Amniotic stem cell (primary cell): ENCODE measurements around the gene DOCK4.

ENCODE experiments used
- DNase-seq: peaks from one replicate; lab custom pipeline; 2025; lab: John Stamatoyannopoulos, UW

DOCK4 gene

DNA sequence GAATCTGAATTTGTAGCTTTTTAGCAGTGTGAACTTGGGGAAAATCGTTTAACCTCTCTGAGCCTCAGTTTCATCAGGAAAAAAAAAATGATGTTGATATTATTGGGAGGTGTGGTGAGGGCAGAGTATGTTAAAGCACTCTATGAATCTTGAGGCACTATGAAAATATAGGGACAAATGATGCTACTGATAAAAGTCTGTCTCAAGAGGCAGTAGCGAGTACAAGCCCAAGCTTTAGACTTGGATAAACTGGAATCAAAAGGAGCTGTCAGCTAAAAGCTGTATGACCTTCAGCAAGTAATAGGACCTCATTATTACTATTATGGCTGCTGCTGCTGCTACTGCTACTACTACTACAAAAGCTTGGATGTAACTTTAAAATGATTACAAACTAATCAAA lies 8.7 kb upstream of the DOCK4 start:
- DNase-seq = no peak

DNA sequence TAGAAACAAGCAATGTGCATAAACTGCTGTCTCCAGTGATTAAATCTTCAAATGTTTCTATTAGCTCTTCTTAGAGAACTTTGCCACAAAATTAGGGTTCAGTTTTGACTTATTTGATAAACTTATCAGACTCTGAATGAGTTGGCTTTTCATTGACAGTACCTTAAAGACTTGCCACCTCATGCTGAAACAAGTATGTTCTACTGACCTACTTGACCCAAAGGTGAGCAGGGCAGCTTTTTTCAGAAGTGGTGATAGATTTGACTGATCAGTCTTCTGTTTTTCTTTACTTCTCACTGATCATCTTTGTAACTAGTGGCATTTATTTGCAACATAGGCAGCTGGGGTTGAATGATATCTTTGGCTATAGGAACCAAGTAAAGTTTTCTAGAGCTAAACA lies 8.1 kb upstream of the DOCK4 start:
- DNase-seq = no peak

DNA sequence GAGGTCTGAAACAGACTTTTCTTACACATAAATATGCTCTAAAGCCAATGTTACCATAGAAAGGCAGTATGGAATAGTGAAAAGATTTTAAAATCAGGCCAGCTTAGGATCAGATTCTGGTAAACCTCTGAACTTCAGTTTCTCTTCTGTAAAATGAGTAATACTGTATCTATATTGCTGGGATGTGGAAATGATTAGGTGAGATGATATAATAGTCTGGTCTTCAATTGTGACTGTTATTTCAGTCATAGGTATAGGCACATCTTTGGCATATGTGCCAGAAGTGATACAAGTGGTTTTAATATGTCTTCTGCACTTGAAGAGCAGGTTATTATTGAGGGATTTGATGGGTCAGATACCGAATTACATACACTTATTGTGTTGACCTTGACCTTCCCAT lies 7.5 kb upstream of the DOCK4 start:
- no peak for DNase-seq

DNA sequence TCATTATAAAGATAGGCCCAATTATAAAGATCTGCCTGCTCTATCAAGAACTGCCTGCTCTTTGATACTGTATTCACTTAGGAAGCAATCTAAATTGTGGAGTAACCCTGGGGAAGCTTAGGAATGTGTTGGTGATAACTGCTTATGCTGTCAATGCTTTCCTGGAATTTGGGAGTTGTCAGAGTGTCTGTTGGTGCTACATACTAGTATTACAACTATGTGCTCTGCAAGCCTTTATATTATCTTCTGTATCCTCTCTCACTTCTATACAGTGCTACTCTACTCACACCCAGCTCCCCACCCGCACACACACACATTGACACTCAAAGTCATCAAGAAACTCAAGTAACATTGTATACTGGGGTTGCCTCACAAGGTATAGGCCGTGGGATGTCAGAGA lies 6.4 kb upstream of the DOCK4 start:
- DNase-seq = no peak

DNA sequence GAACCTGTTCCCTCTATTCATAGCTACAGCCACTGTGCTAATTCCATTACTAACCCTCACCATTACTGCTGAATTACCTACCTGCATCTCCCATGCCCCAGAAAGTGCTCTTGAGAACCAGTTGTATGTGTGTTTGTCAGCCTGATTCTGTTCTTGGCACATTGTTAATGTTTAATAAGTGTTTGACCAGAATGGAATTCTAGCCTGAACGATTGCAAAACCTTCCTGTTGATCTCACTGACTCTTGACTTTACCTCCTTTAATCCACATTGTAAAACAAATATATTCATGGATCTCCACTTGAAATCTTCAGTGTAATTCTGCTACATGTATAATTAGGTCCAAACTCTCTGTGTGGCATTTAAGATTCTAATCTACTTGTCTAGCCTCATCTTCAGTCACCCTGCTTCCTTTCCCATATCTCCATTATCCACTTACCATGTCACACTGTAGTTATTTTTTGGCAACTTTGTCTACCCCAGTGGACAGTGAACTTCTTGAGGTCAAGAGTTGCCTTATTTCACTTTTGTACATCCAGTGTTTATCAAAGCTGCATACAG lies 5.2 kb upstream of the DOCK4 start:
- no peak for DNase-seq

DNA sequence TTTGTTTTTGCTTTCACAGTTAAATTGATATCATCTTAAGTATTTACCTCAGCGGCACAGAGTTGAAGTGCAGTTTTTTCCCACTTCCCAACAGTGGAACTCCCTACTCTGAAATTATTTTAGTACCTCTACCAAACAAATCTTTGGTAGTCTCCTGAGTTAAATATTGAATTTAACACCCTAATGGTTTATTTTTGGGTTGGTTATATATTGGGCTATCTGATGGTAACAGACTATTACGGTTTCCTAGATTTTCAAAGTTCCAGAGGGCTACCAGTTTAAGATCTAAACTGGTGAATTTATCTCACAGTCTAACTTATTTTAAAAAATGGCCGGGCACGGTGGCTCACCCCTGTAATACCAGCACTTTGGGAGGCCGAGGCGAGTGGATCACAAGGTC lies 1.6 kb upstream of the DOCK4 start:
- no peak for DNase-seq

DNA sequence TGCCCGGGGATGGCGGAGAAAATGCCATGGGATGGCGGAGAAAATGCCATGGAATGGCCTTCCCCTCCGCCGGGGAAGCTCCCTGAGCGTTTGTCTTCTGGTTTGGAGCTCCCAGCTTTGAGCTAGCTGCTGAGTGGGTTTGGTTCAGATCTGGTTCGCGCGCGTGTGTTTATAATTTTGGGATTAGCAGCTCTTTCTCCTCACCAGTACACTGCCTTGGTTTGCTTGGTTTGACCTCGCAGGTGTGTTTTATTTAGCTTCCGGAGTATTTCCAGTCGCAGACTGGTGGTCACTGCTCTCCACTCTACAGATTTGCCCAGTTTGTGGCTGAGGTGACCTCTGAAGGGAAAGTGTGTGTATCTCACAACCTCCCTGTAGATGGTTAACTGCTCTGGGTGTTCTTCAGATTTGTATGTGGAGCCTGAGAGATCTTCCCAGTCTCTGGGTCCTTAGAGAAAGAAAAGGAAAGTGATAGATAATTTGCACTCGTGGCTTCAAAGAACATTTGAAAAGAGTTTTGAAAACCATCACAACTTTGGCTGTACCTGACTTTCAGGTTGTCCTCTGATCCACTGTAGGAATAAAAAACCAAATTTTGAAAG lies 893 bp upstream of the DOCK4 start:
- DNase-seq = no peak

DNA sequence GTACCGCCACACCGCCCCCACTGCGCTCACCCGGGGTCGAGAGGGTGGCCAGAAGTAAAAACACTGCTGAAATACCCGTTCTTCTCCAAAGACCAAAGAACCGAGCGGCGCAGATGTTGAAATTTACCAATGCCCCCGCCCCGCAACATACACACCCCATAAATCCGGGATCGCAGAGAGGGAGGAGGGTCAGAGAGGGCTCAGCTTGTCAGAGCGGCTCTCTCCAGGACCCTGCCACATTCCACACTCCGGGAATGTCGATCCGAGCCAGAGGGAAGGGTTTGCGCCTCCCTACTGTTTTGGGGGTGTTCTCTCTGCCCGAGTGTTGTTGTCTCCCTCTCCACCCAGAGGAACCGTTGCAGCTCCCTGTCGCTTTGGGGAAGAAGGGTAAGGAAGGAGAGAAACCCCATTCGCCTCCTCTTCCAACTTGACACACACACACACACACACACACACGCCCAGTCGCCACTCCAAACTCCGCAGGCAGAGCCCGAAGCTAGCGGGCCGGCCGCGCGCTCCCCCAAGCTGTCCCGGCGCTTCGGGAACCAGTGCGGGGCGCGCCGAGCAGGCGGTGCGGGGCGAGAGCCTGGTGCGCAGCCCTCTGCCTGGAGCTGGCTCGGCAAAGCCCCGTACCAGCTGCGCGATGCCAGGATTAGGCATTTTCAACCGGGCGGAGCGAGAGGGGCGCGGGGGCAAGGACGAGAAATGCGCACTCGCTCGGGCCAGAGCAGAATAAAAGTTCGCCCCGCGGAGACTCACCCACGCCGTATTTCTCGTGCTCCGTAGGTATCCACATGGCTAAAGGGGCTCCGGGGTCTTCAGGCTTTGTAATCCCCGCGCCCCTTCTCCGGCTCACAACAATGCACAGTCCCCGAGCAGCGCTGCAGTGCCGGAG lies 609 bp downstream of the DOCK4 start:
- DNase-seq = no peak

DNA sequence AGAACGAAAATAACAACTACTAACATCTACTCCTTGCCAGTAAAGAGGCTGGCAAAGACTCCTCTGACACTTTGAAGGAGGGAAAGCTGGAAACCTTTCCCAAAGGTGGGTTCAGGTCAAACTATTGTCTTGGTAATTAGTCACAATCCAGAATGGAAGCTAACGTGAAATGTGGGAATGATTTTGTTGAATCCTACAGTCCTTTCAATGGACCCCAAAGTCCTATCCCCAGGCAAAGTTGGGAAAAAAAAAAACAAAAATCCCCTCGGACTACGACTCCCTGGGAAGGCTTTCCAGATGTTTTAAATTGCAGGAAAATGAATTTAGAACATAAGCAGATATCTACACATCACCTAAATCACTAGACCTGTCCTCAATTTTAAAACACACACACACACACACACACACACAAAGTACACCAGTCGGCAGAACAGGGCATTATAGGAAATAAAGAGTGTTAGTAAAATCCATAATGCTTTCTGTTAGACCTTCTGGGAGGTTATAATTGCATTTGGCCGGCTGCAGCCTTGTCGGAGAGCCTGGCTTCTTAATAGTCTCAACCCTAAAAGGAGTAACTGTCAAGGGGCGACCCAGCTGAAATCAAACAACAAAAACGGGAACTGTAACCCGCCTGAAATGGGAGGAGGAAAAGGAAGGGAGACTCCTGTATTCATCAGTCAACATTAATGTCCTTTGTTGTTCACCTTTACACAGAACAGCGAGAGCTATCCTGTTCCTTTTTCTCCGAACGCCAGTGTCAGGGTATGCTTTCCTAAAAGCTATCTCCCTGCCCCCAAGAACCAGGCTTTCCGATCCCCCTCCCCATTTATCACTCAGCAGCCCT lies 1.5 kb downstream of the DOCK4 start:
- no peak for DNase-seq

DNA sequence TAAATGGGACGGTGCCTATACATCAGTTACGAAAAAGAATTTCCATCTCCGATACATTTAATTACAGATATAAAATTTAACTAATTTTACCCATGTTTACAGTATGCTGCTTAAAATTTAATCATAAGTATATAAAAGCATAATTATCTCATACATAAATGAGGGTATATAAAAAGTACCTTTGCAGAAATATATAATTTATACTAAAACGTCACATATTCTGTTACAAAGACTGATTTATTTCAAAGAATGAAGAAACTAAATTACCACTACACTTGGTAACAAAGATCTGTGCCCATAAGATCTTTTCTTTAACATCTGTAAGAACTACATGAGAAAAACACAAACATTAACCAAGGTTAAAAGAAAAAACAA lies 2.8 kb downstream of the DOCK4 start:
- DNase-seq = no peak

DNA sequence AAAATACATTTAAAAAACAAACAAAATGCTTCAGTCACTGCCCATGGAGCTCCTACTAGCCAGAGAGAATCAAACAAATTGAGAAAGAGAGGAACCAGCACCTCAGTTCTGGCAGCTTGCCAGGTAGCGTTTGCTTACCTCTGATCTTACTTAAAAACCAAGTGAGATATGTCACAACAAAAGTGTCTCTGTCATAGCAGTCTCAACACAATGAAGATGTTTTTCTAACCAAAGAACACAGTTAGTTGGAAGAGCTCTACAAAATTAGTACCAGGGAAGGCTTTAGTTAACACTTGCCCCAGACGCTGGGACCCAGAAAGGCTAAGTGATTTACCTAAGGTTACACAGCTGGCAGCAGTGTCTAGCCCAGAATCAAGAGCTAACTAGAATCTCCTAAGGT lies 3.4 kb downstream of the DOCK4 start:
- DNase-seq = no peak

DNA sequence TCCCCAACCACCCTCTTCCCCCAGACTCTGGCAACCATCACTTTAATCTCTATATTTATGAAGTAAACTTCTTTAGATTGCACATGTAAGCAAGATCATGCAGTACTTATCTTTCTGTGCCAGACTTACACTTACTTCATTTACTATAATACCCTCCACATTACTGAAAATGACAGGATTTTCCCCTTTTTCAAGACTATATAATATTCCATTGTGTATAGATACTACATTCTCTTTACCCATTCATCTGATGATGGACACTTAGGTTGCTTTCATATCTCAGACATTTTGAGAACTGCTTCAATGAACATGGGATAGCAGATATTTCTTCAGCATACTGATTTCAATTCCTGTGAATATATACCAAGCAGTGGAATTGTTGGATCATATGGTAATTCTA lies 4.4 kb downstream of the DOCK4 start:
- DNase-seq = no peak

DNA sequence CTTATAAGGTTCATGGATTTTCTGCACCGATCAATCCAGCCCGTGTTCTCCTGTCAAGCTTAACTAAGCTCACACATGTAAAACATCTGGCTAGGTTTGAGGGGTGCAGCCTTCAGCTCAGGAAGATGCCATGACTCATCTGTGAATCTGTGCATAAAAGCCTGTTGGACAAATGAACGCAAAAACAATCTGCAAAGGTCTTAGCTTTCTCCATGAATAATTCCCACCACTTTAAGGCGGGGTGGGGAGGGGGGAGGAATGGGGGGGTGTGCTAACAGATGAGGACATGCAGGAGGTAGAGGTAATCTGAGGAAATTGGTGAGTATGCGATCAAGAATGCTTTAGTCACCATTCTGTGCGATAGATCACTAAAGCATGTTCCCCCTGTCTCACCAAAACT lies 4.8 kb downstream of the DOCK4 start:
- DNase-seq = no peak

DNA sequence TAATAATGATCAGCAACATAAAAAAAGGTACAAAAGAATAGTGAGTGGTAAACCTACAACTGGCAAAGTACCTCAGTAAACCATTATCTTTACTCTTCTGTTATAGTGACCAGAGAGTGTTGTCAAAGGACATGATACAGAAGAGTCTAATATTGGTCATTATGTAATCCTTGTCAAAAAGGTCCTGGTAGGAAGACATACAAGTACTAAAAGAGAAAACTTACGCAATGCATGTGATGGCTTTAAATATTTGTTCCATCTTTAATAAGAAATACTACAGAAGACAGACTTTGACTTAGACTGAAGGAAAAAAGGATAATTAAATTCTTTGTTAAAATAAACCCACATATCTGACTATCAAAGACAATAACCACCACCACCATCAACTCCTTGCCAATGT lies 6.5 kb downstream of the DOCK4 start:
- DNase-seq = no peak

DNA sequence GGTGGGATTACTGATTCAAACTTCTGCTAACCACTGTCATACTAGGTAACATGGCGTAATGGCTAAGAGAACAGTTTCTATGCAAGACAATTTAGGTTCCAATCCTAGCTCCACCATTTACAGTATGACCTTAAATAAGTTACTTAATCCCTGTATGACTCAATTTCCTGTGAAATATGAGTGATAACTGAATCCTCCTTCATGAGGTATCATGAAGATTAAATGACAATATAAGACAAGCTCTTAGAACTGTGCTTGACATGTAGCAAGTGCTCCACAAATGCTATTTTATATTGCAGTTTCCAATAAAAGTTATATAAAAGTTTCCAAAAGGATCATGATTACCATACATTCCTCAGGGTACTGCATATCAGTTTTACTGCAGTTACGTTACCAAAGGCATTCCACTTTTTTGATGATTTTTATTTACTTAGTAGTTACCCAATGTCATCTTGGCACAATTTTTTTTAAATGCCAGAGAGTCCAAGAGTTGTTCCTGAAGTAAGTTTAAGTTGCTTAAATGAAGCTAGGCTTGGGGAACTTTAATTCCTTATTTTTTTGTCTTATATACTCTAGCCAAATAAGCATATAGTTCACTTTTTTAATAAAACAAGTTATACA lies 7.1 kb downstream of the DOCK4 start:
- DNase-seq = no peak

DNA sequence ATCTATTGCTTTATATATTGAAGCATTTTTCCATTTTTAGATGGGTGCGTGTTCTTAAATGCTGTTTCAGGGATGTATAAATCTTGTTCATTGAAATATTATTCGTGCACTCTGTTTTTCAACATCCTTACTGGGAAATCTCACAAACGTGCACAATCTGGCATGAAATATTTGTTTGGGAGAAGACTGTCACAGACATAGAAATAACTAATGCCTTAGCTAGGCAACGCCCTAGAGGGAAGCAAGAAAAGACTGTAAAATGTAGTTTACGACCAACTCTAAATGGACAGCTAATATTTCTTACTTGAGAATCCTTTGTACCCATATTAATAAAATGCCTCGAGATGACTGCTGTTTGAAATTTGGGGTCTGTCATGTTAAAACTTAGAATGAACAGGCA lies 8.9 kb downstream of the DOCK4 start:
- DNase-seq = no peak

DNA sequence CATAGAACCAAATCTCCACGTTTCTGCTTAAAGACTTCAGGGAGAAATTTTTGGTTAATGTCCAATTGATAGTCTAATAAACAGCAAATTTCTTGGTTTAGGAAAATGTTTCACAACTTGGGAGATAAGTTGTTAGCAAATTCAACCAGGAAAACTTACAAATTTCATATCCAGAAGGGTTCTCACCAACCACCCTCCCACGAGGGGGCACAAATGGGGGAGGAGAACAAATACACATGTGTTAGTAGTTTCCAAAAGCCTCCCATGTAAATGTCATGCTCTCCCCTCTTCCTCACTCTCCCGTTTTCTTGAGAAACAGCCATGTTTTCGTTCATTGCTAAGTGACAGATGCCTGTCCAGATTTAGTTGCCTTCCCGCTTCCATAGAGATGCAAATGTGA lies 10.5 kb downstream of the DOCK4 start:
- no peak for DNase-seq

DNA sequence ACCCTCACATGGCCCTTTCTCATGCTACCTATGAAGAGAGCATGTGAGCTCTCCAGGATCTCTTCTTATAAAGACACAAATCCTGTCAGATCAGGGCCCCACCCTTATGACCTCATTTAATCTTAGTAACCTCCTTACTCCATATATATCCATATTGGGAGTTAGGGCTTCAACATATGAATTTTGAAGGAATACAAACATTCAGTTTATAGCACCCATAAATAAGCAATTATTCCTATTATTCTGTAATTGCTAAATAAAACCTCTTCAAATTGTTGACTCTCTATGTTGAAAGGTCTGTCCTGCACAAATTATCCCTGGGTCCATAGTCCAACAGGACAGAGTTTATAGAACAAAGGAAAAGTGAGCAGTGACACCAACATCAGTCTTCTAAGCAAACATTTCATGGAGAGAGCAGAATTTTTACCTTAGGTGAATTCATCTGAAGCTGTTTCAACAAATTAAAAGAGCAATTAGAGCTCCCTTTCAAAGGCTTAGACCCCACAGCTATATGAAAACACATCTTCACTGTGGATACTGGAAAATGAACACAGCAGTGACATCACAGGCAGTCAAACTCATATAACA lies 12.2 kb downstream of the DOCK4 start:
- no peak for DNase-seq

DNA sequence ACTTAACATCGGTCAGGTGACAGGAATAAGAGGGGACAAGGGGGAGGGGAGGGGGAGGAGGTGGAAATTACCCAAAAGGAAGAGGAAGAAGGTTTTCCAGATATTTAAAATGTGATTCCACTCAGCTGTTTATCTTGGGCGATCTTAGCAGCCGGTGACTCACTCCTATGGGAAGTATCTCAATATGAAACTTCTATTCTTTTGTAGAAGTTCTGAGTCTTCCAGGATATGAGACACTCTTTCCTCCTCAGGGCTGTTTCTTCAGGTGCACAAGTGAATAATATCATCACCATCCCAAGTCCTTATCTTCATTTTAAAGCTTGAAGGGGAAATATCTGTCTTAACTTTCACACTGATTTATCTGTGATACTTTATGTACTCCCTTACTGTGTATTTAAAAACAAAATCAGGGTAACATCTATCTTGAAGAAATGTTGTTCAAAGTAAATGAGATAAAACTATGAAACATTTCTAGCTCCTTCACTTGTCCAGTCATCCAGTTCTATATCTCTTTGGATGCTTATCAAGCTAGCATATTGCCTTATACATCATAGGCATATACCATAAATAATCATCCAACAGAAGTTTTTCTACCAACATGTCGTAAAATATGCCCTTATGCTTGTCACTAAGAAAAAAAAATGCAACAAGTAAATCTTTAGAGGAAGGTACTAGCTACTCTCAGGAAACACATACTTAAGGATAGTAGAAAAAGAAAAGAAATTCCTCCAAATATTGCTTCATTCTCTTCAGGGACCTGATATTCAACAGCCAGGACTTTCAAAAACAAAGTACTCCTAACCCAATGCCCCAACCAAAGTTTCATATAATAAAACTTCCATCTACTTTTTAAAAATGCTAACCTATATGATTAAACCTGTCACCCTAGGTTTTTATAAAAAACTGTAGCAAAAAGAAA lies 13.7 kb downstream of the DOCK4 start:
- DNase-seq = peak; percentile 62

DNA sequence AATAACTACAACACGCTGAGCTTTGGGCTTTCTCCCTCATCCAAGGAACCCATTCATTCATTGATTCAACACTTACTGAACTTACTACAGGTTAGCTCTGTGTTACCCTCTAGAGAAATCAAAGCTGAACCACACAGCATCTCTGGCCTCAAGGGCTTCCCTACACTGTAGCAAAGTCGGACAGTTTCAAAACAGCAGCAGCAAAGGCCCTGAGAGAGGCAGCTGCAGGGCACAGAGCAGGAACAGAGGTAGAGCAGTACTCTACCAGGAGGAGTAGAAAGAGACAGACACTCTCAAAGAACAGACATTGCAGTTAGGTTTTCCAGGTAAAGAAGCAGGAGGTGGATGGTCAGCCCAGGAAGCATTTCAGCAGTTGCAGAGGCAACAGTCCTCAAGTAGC lies 16.1 kb downstream of the DOCK4 start:
- DNase-seq = no peak

DNA sequence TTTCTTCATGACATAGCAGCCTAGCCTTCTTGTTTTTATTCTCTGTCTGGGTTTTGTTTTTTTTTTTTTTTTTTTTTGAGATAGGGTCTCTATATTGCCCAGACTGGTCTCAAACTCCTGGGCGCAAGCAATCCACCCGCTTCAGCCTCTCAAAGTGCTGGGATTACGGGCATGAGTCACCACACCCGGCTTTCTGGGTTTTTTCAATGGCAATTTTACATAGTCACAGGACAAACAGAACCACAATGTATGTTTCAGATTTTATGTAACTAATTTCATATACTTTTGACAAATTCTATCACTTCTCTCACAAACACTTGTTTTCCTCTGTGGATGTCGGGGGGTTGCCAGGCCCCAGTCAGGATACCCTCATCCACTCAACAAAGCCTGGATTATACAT lies 16.5 kb downstream of the DOCK4 start:
- DNase-seq = no peak
